Measurements from ENCODE around the gene FAM9C. TPM values are rescaled to one million over a fixed set of nuclear protein-coding genes. Genes with fewer than 3 reads are reported as not detected.
A peak's percentile ranks its signal among the peaks of the same experiment; 100 is the strongest.

Gene FAM9C
- total RNA-seq, 1 donor = not detected

- H3K4me3 ChIP-seq (ENCODE audit: low read depth, low read length) = no peak overlapping the region
- no peak for DNase-seq (ENCODE audit: low read depth)
- TF ChIP-seq CTCF (IDR thresholded peaks at IDR 0.05; ENCODE audit: insufficient read depth, low read length) = no peak
These were observed 6.7 kb upstream of the FAM9C start for GRCh38 chrX:13051167-13051528.

GRCh38 chrX:13050151-13050550 is 5.7 kb upstream of the FAM9C start:
- no peak overlapping the region for H3K4me3 ChIP-seq (ENCODE audit: low read depth, low read length)
- no peak for TF ChIP-seq CTCF (IDR thresholded peaks at IDR 0.05; ENCODE audit: insufficient read depth, low read length)
- DNase-seq (ENCODE audit: low read depth) = no peak

GRCh38 chrX:13048280-13048679 is 3.9 kb upstream of the FAM9C start:
- DNase-seq (ENCODE audit: low read depth) = no peak
- TF ChIP-seq CTCF (IDR thresholded peaks at IDR 0.05; ENCODE audit: insufficient read depth, low read length) = no peak
- no peak overlapping the region for H3K4me3 ChIP-seq (ENCODE audit: low read depth, low read length)

GRCh38 chrX:13047759-13048158 is 3.3 kb upstream of the FAM9C start:
- no peak for DNase-seq (ENCODE audit: low read depth)
- no peak overlapping the region for H3K4me3 ChIP-seq (ENCODE audit: low read depth, low read length)
- TF ChIP-seq CTCF (IDR thresholded peaks at IDR 0.05; ENCODE audit: insufficient read depth, low read length) = no peak

GRCh38 chrX:13046141-13046855 is 1.9 kb upstream of the FAM9C start:
- DNase-seq (ENCODE audit: low read depth) = peak; percentile 19
- H3K4me3 ChIP-seq (ENCODE audit: low read depth, low read length) = no peak overlapping the region
- no peak for TF ChIP-seq CTCF (IDR thresholded peaks at IDR 0.05; ENCODE audit: insufficient read depth, low read length)

- no peak for DNase-seq (ENCODE audit: low read depth)
- no peak for TF ChIP-seq CTCF (IDR thresholded peaks at IDR 0.05; ENCODE audit: insufficient read depth, low read length)
These were observed 482 bp downstream of the FAM9C start for GRCh38 chrX:13043938-13044337.

GRCh38 chrX:13043138-13043537 is 1.3 kb downstream of the FAM9C start:
- no peak for DNase-seq (ENCODE audit: low read depth)
- no peak for TF ChIP-seq CTCF (IDR thresholded peaks at IDR 0.05; ENCODE audit: insufficient read depth, low read length)
- no peak overlapping the region for H3K4me3 ChIP-seq (ENCODE audit: low read depth, low read length)

More at GRCh38 chrX:13043938-13044337, 482 bp downstream of the FAM9C start:
- no peak overlapping the region for H3K4me3 ChIP-seq (ENCODE audit: low read depth, low read length)
